Fibroblast of lung (primary cell): ENCODE measurements around the gene SLC44A5. TPM values are rescaled to one million over a fixed set of nuclear protein-coding genes. Genes with fewer than 3 reads are reported as not detected.

Source experiments
- DNase-seq, 2 donors: peaks; one replicate each; pipeline versions ENCODE4 v3.0.0 to v3.0.0-alpha.2; 2010; ENCODE audit warnings: low read depth in 2 of 2
- H2AFZ ChIP-seq: 2 replicates; pipeline ENCODE4 v1.5.1; 2012; ENCODE audit warnings: low read length, control low read depth, inconsistent platforms
- H3K27ac ChIP-seq: 2 replicates; pipeline ENCODE4 v1.5.1; 2011; ENCODE audit warnings: low read length, control low read depth; ENCODE audit not compliant: insufficient read depth
- H3K27me3 ChIP-seq: 2 replicates; pipeline ENCODE4 v1.5.1; 2011; ENCODE audit warnings: mild to moderate bottlenecking, low read length; ENCODE audit not compliant: control insufficient read depth, insufficient read depth
- H3K36me3 ChIP-seq: 2 replicates; pipeline ENCODE4 v1.5.1; 2011; ENCODE audit warnings: low read length; ENCODE audit not compliant: control insufficient read depth, insufficient read depth
- H3K4me1 ChIP-seq: 2 replicates; pipeline ENCODE4 v1.5.1; 2011; ENCODE audit warnings: low read length; ENCODE audit not compliant: control insufficient read depth, insufficient read depth; ENCODE audit errors: extremely low read depth
- H3K4me2 ChIP-seq: 2 replicates; pipeline ENCODE4 v1.5.1; 2011; ENCODE audit warnings: low read length, control low read depth; ENCODE audit not compliant: insufficient read depth; ENCODE audit errors: extremely low read depth
- H3K4me3 ChIP-seq, 4 experiments: fragments of 200-600 bp in 1 of 4; sonication (generic) in 1 of 4; replicated peaks in 1 of 4; 2 replicates each; pipeline ENCODE4 v1.5.1; 2011 to 2016; ENCODE audit warnings: low read length in 4 of 4, low read depth in 3 of 4, mild to moderate bottlenecking in 3 of 4, control low read depth in 2 of 4, inconsistent platforms in 1 of 4, mixed read lengths in 1 of 4; ENCODE audit not compliant: insufficient read depth in 1 of 4; ENCODE audit errors: control extremely low read depth in 1 of 4
- H3K79me2 ChIP-seq: 2 replicates; pipeline ENCODE4 v1.5.1; 2012; ENCODE audit warnings: mild to moderate bottlenecking, low read length, inconsistent platforms; ENCODE audit not compliant: control insufficient read depth, insufficient read depth
- H3K9ac ChIP-seq: 2 replicates; pipeline ENCODE4 v1.5.1; 2011; ENCODE audit warnings: mild to moderate bottlenecking, low read length, control low read depth; ENCODE audit not compliant: insufficient read depth
- H3K9me3 ChIP-seq: 2 replicates; pipeline ENCODE4 v1.5.1; 2012; ENCODE audit warnings: low read depth, low read length; ENCODE audit not compliant: control insufficient read depth, insufficient read depth
- H4K20me1 ChIP-seq: 2 replicates; pipeline ENCODE4 v1.5.1; 2011; ENCODE audit warnings: low read length; ENCODE audit not compliant: control insufficient read depth, insufficient read depth; ENCODE audit errors: extremely low read depth
- EZH2 ChIP-seq: IDR thresholded peaks from 2 replicates; pipeline ENCODE4 v1.5.1; 2012; ENCODE audit warnings: low read length, control low read depth, mild to moderate bottlenecking; ENCODE audit errors: missing control alignments
- polyA plus RNA-seq, 2 donors: library from polyadenylated mRNA; depleted of rRNA in 1 of 2; stranded (reverse) in 1 of 2; unstranded in 1 of 2; fragments of >200 nt; gene quantifications; 2 replicates each; pipeline ENCODE4 v1.2.1, GENCODE V29; 2011 to 2012; ENCODE audit warnings: missing spikeins in 1 of 2
- total RNA-seq: library from RNA; depleted of rRNA; stranded (reverse); fragments of >200 nt; gene quantifications from 2 replicates; pipeline ENCODE4 v1.2.1, GENCODE V29; 2014
- TF ChIP-seq, protein P1 (sequence below), 2 donors: IDR thresholded peaks in 1 of 2; conservative IDR thresholded peaks in 1 of 2; 1 replicate in 1 of 2; 2 replicates in 1 of 2; pipeline ENCODE4 v1.5.1; 2011 to 2012; ENCODE audit warnings: low read length in 2 of 2, control low read depth in 1 of 2, inconsistent platforms in 1 of 2, low read depth in 1 of 2, mild to moderate bottlenecking in 1 of 2

The SLC44A5 gene
- total and polyA plus RNA-seq, 2 donors (not counting 1 experiment from before 2014, with no cell fraction given): under 0.01 to 0.03 TPM

DNA sequence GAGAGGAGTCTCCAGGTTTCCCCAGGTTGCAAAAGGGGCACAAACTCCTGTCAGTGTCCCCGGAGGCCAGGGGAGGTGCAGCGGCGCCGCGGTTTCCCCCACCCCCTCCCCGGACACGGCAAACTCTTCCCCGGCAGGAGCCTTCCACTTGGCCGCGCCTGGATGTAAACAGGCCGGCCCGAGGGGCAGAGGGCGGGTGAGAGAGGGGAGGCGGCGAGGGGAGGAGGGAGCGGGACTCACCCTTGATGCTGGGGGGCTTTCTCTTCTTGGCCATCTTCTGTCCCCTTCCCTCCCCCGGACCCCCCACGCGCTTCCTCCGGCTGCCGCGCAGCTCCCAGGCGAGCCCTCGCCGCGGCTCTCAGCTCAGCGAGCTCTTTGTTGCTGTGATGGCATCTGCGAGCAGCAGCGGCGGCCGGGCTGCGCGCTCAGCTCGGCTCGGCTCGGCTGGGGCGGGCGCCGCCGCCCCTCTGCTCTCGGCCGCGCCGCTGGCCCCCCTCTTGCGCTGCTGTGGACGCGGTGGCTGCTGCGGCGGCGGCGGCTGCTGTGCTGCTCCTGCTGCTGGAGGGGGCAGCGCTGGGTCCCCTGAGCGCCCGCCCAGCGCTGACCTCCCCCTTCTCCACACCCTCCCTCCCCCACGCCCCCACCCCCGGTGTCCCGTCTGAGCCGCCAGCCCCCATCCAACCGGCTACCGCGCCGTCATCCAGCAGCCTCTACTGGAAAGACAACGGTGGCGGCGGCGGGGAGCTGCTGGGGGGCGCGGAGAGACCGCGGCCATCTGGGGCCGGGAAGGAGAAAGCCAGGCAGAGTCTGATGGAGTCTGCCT is 4.9 kb upstream of the SLC44A5 start:
- TF ChIP-seq, protein P1, sequence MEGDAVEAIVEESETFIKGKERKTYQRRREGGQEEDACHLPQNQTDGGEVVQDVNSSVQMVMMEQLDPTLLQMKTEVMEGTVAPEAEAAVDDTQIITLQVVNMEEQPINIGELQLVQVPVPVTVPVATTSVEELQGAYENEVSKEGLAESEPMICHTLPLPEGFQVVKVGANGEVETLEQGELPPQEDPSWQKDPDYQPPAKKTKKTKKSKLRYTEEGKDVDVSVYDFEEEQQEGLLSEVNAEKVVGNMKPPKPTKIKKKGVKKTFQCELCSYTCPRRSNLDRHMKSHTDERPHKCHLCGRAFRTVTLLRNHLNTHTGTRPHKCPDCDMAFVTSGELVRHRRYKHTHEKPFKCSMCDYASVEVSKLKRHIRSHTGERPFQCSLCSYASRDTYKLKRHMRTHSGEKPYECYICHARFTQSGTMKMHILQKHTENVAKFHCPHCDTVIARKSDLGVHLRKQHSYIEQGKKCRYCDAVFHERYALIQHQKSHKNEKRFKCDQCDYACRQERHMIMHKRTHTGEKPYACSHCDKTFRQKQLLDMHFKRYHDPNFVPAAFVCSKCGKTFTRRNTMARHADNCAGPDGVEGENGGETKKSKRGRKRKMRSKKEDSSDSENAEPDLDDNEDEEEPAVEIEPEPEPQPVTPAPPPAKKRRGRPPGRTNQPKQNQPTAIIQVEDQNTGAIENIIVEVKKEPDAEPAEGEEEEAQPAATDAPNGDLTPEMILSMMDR (conservative IDR thresholded peaks at IDR 0.05 in 1 of 2, IDR thresholded peaks at IDR 0.05 in 1 of 2; ENCODE audit: low read depth in 1 of 2, low read length in 2 of 2): no peak
- no peak for TF ChIP-seq EZH2
- H3K27ac ChIP-seq: no peak overlapping the region
- no peaks in the 10 kb centered on the region for H3K79me2 ChIP-seq
- peaks cover 16% of the 10 kb centered on the region for H3K27me3 ChIP-seq
- H3K4me2 ChIP-seq: peak overlapping the region; percentile 44
- no peak overlapping the region for H2AFZ ChIP-seq
- H3K4me1 ChIP-seq: no peaks in the 10 kb centered on the region
- DNase-seq: peak; percentile 24 to 56
- no peak overlapping the region for H3K9ac ChIP-seq
- no peaks in the 10 kb centered on the region for H3K36me3 ChIP-seq
- peak overlapping the region; percentile 16 to 59 (median 46) for H3K4me3 ChIP-seq
- H3K9me3 ChIP-seq: no peaks in the 10 kb centered on the region
- no peaks in the 10 kb centered on the region for H4K20me1 ChIP-seq

DNA sequence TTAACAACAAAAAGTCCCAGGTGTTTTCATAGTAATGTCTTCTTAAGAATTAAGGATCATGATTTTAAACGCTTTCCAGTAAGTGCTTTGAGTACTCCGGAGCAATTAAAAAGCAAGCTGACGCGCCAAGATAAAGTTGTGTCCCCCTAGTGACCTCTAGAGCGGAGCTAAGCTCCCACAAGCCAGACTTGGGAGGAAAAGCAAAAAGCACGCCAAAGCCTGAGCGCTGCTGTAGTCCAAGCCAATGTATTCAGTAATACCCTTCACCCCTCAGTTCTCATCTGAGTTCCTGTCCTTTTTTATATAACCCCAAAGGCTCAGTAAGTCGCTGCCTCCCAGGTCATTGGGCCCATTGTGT is 3.5 kb upstream of the SLC44A5 start:
- H4K20me1 ChIP-seq: no peaks in the 10 kb centered on the region
- no peak overlapping the region for H3K9ac ChIP-seq
- peaks cover 16% of the 10 kb centered on the region for H3K27me3 ChIP-seq
- no peak overlapping the region for H3K4me2 ChIP-seq
- no peak overlapping the region for H2AFZ ChIP-seq
- H3K4me3 ChIP-seq: peak overlapping the region in 2 of 4 experiments; percentile 58 to 59
- DNase-seq: no peak
- H3K27ac ChIP-seq: no peak overlapping the region
- no peaks in the 10 kb centered on the region for H3K79me2 ChIP-seq
- TF ChIP-seq, protein P1 (conservative IDR thresholded peaks at IDR 0.05 in 1 of 2, IDR thresholded peaks at IDR 0.05 in 1 of 2; ENCODE audit: low read depth in 1 of 2, low read length in 2 of 2): no peak
- no peak for TF ChIP-seq EZH2
- H3K36me3 ChIP-seq: no peaks in the 10 kb centered on the region
- no peaks in the 10 kb centered on the region for H3K4me1 ChIP-seq
- H3K9me3 ChIP-seq: no peaks in the 10 kb centered on the region

DNA sequence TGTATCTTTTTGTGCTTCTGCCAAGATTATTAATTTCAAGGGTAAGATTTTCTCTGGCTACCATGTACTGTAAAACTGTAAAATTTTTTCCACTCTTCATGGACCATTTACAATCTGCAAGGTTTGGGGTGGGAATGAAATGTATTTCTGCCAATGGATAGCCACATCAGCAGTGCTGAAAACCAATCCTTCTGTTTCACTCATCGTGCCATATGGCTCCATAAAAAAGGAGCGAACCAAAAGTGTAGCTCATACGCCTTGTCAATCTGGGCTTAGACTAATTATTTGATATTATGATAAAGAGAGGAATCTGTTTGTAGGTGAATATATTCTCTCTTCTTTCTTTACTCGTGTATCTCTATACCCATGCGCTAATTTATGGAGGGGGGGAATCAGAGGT is 3.0 kb upstream of the SLC44A5 start:
- Histone ChIP-seq H3K4me2 (no peak overlapping the region), H3K27me3 (peaks cover 16% of the 10 kb centered on the region), H3K36me3 (no peaks in the 10 kb centered on the region), H3K9me3 (no peaks in the 10 kb centered on the region), H3K27ac (no peak overlapping the region), H3K4me3 (no peak overlapping the region), H3K9ac (no peak overlapping the region), H3K4me1 (no peaks in the 10 kb centered on the region), H4K20me1 (no peaks in the 10 kb centered on the region), H3K79me2 (no peaks in the 10 kb centered on the region), H2AFZ (no peak overlapping the region)
- DNase-seq: no peak
- TF ChIP-seq EZH2: no peak
- TF ChIP-seq, protein P1 (conservative IDR thresholded peaks at IDR 0.05 in 1 of 2, IDR thresholded peaks at IDR 0.05 in 1 of 2; ENCODE audit: low read depth in 1 of 2, low read length in 2 of 2): no peak
